GM10248 (cell line): ENCODE measurements around the gene CCN5.
"Not testable (repeated sequence)": the region's sequence is repeated elsewhere in the genome, so short reads cannot be mapped to it uniquely, and the experiment has no call there.

Source experiments
- CTCF ChIA-PET: fragments of 300-600 bp; sonication (Branson Sonifier 250); formaldehyde crosslinking; extraction: SDS; loops from one replicate; lab custom pipeline; 2021; ENCODE audit warnings: antibody characterized with exemption; lab: Yijun Ruan, JAX
- POLR2A ChIA-PET: fragments of 350-650 bp; sonication (Branson Sonifier 250); formaldehyde crosslinking; extraction: SDS; loops from one replicate; lab custom pipeline; 2020; ENCODE audit warnings: antibody characterized with exemption; lab: Yijun Ruan, JAX
- DNase-seq: peaks from one replicate; pipeline ENCODE4 v3.0.0; 2012; ENCODE audit errors: extremely low spot score
- TF ChIP-seq, protein P1 (sequence below): IDR thresholded peaks from 2 replicates; pipeline ENCODE4 v1.5.1; 2012; ENCODE audit warnings: mild to moderate bottlenecking, low read depth; ENCODE audit errors: extremely low read depth, missing control alignments, control extremely low read depth

CCN5 gene

GRCh38 chr20:44758247-44759101 lies 43.3 kb downstream of the CCN5 start:
- CTCF ChIA-PET = interaction anchor here (1.2 to 3.4 kb wide), 3 partner anchors 10 to 39 kb away, joined by 3 to 15 read pairs (median 12); no protein-coding TSS in a partner anchor
- POLR2A ChIA-PET = no interaction called here

DNA sequence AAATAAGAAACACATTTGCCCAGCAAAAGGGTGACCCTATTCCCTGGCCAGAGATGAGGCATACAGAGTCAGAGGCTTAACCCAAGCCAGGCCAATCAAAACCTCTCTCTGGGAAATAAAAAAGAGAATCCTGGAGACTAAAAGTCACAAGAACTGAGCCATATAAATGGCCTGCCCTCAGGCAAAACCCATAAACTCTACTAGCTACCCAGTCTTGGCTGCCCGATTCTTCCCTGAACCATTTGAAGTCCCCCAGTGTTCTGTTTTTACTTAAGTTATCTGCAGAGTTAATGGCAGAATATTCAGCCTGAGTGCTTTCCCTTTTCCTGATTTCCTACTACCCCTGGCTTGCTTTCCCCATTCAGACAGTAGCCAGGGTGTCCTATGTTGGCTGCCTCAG lies 44.4 kb downstream of the CCN5 start:
- CTCF ChIA-PET = interaction anchor here (3.4 kb wide), 1 partner anchor 11 kb away, joined by 12 read pairs; no protein-coding TSS in a partner anchor
- no peak for DNase-seq
- POLR2A ChIA-PET = no interaction called here
- TF ChIP-seq, protein P1, sequence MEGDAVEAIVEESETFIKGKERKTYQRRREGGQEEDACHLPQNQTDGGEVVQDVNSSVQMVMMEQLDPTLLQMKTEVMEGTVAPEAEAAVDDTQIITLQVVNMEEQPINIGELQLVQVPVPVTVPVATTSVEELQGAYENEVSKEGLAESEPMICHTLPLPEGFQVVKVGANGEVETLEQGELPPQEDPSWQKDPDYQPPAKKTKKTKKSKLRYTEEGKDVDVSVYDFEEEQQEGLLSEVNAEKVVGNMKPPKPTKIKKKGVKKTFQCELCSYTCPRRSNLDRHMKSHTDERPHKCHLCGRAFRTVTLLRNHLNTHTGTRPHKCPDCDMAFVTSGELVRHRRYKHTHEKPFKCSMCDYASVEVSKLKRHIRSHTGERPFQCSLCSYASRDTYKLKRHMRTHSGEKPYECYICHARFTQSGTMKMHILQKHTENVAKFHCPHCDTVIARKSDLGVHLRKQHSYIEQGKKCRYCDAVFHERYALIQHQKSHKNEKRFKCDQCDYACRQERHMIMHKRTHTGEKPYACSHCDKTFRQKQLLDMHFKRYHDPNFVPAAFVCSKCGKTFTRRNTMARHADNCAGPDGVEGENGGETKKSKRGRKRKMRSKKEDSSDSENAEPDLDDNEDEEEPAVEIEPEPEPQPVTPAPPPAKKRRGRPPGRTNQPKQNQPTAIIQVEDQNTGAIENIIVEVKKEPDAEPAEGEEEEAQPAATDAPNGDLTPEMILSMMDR = no peak

More at GRCh38 chr20:44758247-44759101, 43.3 kb downstream of the CCN5 start:
- TF ChIP-seq, protein P1 = no peak
- DNase-seq = no peak

DNA sequence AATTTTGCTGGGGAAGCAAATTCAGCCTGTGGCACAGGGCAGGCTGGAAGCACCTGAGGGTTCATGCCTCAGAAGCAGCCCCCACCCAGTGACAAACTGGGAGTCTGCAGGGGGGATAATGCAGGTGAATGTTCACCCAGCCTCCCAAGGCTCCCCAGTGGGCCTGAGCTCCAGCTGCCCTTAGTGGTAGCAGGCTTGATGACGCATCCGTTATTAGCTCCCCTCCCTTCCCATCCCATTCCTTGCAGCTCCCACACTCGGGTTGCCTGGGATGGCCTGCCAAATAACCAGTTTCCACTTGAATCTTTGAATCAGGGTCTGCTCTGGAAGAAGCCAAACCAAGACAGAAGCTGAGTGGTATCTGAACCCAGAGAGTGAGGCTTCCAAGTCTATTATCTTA lies 46.3 kb downstream of the CCN5 start:
- no peak for DNase-seq
- POLR2A ChIA-PET = no interaction called here
- CTCF ChIA-PET = interaction anchor here (1.1 to 3.4 kb wide), 2 partner anchors 13 to 532 kb away, joined by 3 to 12 read pairs; no protein-coding TSS in a partner anchor
- TF ChIP-seq, protein P1 = no peak

DNA sequence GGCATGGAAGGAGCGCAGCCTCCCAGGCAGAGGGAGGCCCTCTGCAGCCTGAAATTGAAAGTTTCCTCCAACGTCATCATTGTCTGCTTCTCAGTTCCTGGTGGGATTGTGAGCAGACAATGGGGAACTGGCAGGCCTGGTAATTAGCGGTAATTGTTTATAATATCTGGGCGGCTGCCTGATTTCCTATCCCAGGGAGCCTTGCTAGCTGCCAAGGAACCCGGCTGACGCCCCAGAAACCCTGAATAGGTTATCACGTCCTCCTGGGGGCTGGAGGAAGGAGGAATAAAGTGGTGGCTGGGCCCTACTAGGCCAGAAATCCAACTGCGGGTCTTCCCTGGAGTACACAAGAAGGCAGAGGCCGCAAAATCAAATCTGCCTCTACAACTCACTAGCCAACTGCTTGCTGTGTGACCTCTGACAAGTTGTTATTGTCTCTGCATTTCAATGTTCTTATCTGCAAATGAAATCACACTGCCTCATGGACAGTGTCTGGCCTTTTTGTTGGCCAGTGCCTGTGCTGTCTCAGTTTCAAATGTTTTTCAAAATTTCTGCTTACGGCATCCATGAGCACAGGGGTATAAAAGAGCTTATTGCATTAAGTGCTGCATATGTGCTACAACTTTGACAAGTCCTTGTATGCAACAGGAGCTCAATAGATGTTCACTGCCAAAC lies 47.4 kb downstream of the CCN5 start:
- no peak for DNase-seq
- TF ChIP-seq, protein P1 = no peak
- ChIA-PET CTCF (interaction anchor here (1.2 to 1.3 kb wide), 3 partner anchors 16 to 78 kb away, joined by 3 read pairs; no protein-coding TSS in a partner anchor), POLR2A (no interaction called here)

DNA sequence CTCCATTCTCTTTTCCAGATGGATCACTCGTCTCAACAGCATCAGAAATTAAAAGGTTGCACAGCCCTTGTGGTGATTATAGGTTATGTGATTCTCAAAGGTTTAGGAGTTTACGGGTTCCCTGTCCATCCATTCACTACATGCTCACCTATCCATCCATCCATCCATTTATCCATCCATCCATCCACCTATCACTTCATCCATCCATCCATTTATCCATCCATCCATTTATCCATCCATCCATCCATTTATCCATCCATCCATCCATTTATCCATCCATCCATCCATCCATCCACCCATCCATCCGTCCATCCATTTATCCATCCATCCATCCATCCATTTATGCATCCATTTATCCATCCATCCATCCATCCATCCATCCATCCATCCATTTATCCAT lies 48.6 kb downstream of the CCN5 start:
- POLR2A ChIA-PET, DNase-seq: not testable (repeated sequence)
- CTCF ChIA-PET = interaction anchor here (1.2 to 1.3 kb wide), 3 partner anchors 17 to 79 kb away, joined by 3 read pairs; no protein-coding TSS in a partner anchor

DNA sequence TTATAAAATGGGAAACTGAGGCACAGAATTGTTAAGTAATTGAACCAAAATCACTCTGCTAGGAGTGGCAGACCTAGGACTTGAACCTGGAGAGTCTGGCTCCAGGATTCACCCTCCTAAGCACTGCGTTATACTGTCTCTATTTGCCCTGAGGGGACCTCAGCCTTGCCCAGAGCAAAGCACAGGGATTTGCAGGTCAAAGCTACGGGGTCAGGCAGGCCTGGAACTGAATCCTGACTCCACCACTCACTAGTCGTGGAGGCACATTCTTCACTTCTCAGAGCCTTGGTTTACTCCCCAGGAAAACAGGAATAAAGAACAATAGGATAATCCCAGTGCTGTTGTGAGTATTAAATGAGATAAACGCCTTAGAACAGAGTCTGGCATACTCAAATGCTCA lies 49.9 kb downstream of the CCN5 start:
- ChIA-PET CTCF (no interaction called here), POLR2A (no interaction called here)
- TF ChIP-seq, protein P1 = no peak
- DNase-seq = no peak
